ENCODE results near the gene TMEM131. TPM values are rescaled to one million over a fixed set of nuclear protein-coding genes. Genes with fewer than 3 reads are reported as not detected.
"Not testable (repeated sequence)": the region's sequence is repeated elsewhere in the genome, so short reads cannot be mapped to it uniquely, and the experiment has no call there.

The TMEM131 gene
- total and polyA plus RNA-seq, 2 donors = 11.4 to 15.6 TPM

- 60% methylated on average over 1 of the region's 1 CpG for WGBS
- H3K27me3 ChIP-seq (ENCODE audit: control insufficient read depth in 2 of 2, insufficient read depth in 1 of 2, low read length in 1 of 2) = no peaks in the 10 kb centered on the region
- no peak overlapping the region for H3K27ac ChIP-seq (ENCODE audit: low read depth in 1 of 2, low read length in 1 of 2)
- peaks cover 3% of the 10 kb centered on the region in 2 donors for H3K36me3 ChIP-seq (ENCODE audit: control insufficient read depth in 2 of 2, insufficient read depth in 2 of 2, low read length in 1 of 2)
- no peak overlapping the region for H3K4me3 ChIP-seq (ENCODE audit: low read length in 2 of 2)
- peak in 1 of 9 donors; percentile 10 for DNase-seq (ENCODE audit: low read depth in 6 of 9, low spot score in 9 of 9)
- H3K4me1 ChIP-seq (ENCODE audit: control insufficient read depth in 2 of 2, insufficient read depth in 2 of 2, low read length in 2 of 2) = no peaks in the 10 kb centered on the region
- H3K9me3 ChIP-seq (ENCODE audit: control insufficient read depth in 2 of 2, insufficient read depth in 1 of 2, low read length in 1 of 2) = no peaks in the 10 kb centered on the region
Measured at GRCh38 chr2:97834610-97835009, 161.1 kb downstream of the TMEM131 start.

- DNase-seq (ENCODE audit: low read depth in 6 of 9, low spot score in 9 of 9) = no peak
- H3K4me1 ChIP-seq (ENCODE audit: control insufficient read depth in 2 of 2, insufficient read depth in 2 of 2, low read length in 2 of 2) = no peaks in the 10 kb centered on the region
- H3K9me3 ChIP-seq (ENCODE audit: control insufficient read depth in 2 of 2, insufficient read depth in 1 of 2, low read length in 1 of 2) = no peaks in the 10 kb centered on the region
- peaks cover 3% of the 10 kb centered on the region in 2 donors for H3K36me3 ChIP-seq (ENCODE audit: control insufficient read depth in 2 of 2, insufficient read depth in 2 of 2, low read length in 1 of 2)
- no peak overlapping the region for H3K4me3 ChIP-seq (ENCODE audit: low read length in 2 of 2)
- no peak overlapping the region for H3K27ac ChIP-seq (ENCODE audit: low read depth in 1 of 2, low read length in 1 of 2)
- 93% methylated on average over 2 of the region's 2 CpGs for WGBS
- no peaks in the 10 kb centered on the region for H3K27me3 ChIP-seq (ENCODE audit: control insufficient read depth in 2 of 2, insufficient read depth in 1 of 2, low read length in 1 of 2)
Measured at GRCh38 chr2:97831121-97831520, 164.6 kb downstream of the TMEM131 start.

GRCh38 chr2:97829255-97829654 lies 166.5 kb downstream of the TMEM131 start:
- not testable (repeated sequence) for H3K27ac ChIP-seq (ENCODE audit: low read depth in 1 of 2, low read length in 1 of 2); H3K36me3 ChIP-seq (ENCODE audit: control insufficient read depth in 2 of 2, insufficient read depth in 2 of 2, low read length in 1 of 2); DNase-seq (ENCODE audit: low read depth in 6 of 9, low spot score in 9 of 9); H3K4me1 ChIP-seq (ENCODE audit: control insufficient read depth in 2 of 2, insufficient read depth in 2 of 2, low read length in 2 of 2); H3K4me3 ChIP-seq (ENCODE audit: low read length in 2 of 2); H3K9me3 ChIP-seq (ENCODE audit: control insufficient read depth in 2 of 2, insufficient read depth in 1 of 2, low read length in 1 of 2); H3K27me3 ChIP-seq (ENCODE audit: control insufficient read depth in 2 of 2, insufficient read depth in 1 of 2, low read length in 1 of 2)
- 97% methylated on average over 10 of the region's 10 CpGs for WGBS

GRCh38 chr2:97827013-97827412 lies 168.7 kb downstream of the TMEM131 start:
- not testable (repeated sequence) for H3K27me3 ChIP-seq (ENCODE audit: control insufficient read depth in 2 of 2, insufficient read depth in 1 of 2, low read length in 1 of 2); H3K9me3 ChIP-seq (ENCODE audit: control insufficient read depth in 2 of 2, insufficient read depth in 1 of 2, low read length in 1 of 2); H3K36me3 ChIP-seq (ENCODE audit: control insufficient read depth in 2 of 2, insufficient read depth in 2 of 2, low read length in 1 of 2); H3K4me1 ChIP-seq (ENCODE audit: control insufficient read depth in 2 of 2, insufficient read depth in 2 of 2, low read length in 2 of 2); H3K4me3 ChIP-seq (ENCODE audit: low read length in 2 of 2); DNase-seq (ENCODE audit: low read depth in 6 of 9, low spot score in 9 of 9); H3K27ac ChIP-seq (ENCODE audit: low read depth in 1 of 2, low read length in 1 of 2)
- 99% methylated on average over 19 of the region's 19 CpGs for WGBS

- not testable (repeated sequence) for H3K4me3 ChIP-seq (ENCODE audit: low read length in 2 of 2); H3K27ac ChIP-seq (ENCODE audit: low read depth in 1 of 2, low read length in 1 of 2); H3K9me3 ChIP-seq (ENCODE audit: control insufficient read depth in 2 of 2, insufficient read depth in 1 of 2, low read length in 1 of 2); H3K36me3 ChIP-seq (ENCODE audit: control insufficient read depth in 2 of 2, insufficient read depth in 2 of 2, low read length in 1 of 2); DNase-seq (ENCODE audit: low read depth in 6 of 9, low spot score in 9 of 9); H3K27me3 ChIP-seq (ENCODE audit: control insufficient read depth in 2 of 2, insufficient read depth in 1 of 2, low read length in 1 of 2); H3K4me1 ChIP-seq (ENCODE audit: control insufficient read depth in 2 of 2, insufficient read depth in 2 of 2, low read length in 2 of 2)
- WGBS = 62% methylated on average over 3 of the region's 3 CpGs
Measured at GRCh38 chr2:97826266-97826847, 169.4 kb downstream of the TMEM131 start.

GRCh38 chr2:97824011-97824410 lies 171.7 kb downstream of the TMEM131 start:
- not testable (repeated sequence) for H3K4me3 ChIP-seq (ENCODE audit: low read length in 2 of 2); H3K36me3 ChIP-seq (ENCODE audit: control insufficient read depth in 2 of 2, insufficient read depth in 2 of 2, low read length in 1 of 2); H3K27me3 ChIP-seq (ENCODE audit: control insufficient read depth in 2 of 2, insufficient read depth in 1 of 2, low read length in 1 of 2); DNase-seq (ENCODE audit: low read depth in 6 of 9, low spot score in 9 of 9); H3K4me1 ChIP-seq (ENCODE audit: control insufficient read depth in 2 of 2, insufficient read depth in 2 of 2, low read length in 2 of 2); H3K27ac ChIP-seq (ENCODE audit: low read depth in 1 of 2, low read length in 1 of 2); H3K9me3 ChIP-seq (ENCODE audit: control insufficient read depth in 2 of 2, insufficient read depth in 1 of 2, low read length in 1 of 2)
- over 99% methylated on average over 2 of the region's 2 CpGs for WGBS

- not testable (repeated sequence) for H3K4me3 ChIP-seq (ENCODE audit: low read length in 2 of 2); DNase-seq (ENCODE audit: low read depth in 6 of 9, low spot score in 9 of 9); H3K9me3 ChIP-seq (ENCODE audit: control insufficient read depth in 2 of 2, insufficient read depth in 1 of 2, low read length in 1 of 2); H3K4me1 ChIP-seq (ENCODE audit: control insufficient read depth in 2 of 2, insufficient read depth in 2 of 2, low read length in 2 of 2); H3K27ac ChIP-seq (ENCODE audit: low read depth in 1 of 2, low read length in 1 of 2); H3K27me3 ChIP-seq (ENCODE audit: control insufficient read depth in 2 of 2, insufficient read depth in 1 of 2, low read length in 1 of 2); H3K36me3 ChIP-seq (ENCODE audit: control insufficient read depth in 2 of 2, insufficient read depth in 2 of 2, low read length in 1 of 2)
- WGBS = over 99% methylated on average over 6 of the region's 6 CpGs
Measured at GRCh38 chr2:97821862-97822261, 173.9 kb downstream of the TMEM131 start.

GRCh38 chr2:97819754-97820153 lies 176.0 kb downstream of the TMEM131 start:
- H3K9me3 ChIP-seq (ENCODE audit: control insufficient read depth in 2 of 2, insufficient read depth in 1 of 2, low read length in 1 of 2) = no peaks in the 10 kb centered on the region
- no peaks in the 10 kb centered on the region for H3K27me3 ChIP-seq (ENCODE audit: control insufficient read depth in 2 of 2, insufficient read depth in 1 of 2, low read length in 1 of 2)
- H3K36me3 ChIP-seq (ENCODE audit: control insufficient read depth in 2 of 2, insufficient read depth in 2 of 2, low read length in 1 of 2) = peaks cover 4 to 7% of the 10 kb centered on the region in 2 donors
- no peak overlapping the region for H3K4me3 ChIP-seq (ENCODE audit: low read length in 2 of 2)
- DNase-seq (ENCODE audit: low read depth in 6 of 9, low spot score in 9 of 9) = no peak
- H3K27ac ChIP-seq (ENCODE audit: low read depth in 1 of 2, low read length in 1 of 2) = no peak overlapping the region
- no peaks in the 10 kb centered on the region for H3K4me1 ChIP-seq (ENCODE audit: control insufficient read depth in 2 of 2, insufficient read depth in 2 of 2, low read length in 2 of 2)
- 96% methylated on average over 6 of the region's 6 CpGs for WGBS

- no peaks in the 10 kb centered on the region for H3K27me3 ChIP-seq (ENCODE audit: control insufficient read depth in 2 of 2, insufficient read depth in 1 of 2, low read length in 1 of 2)
Measured at GRCh38 chr2:97816411-97816810, 179.3 kb downstream of the TMEM131 start.

GRCh38 chr2:97812931-97813330 lies 182.8 kb downstream of the TMEM131 start:
- DNase-seq (ENCODE audit: low read depth in 6 of 9, low spot score in 9 of 9) = no peak
- Histone ChIP-seq H3K4me1 (ENCODE audit: control insufficient read depth in 2 of 2, insufficient read depth in 2 of 2, low read length in 2 of 2) (no peaks in the 10 kb centered on the region), H3K27ac (ENCODE audit: low read depth in 1 of 2, low read length in 1 of 2) (no peak overlapping the region), H3K27me3 (ENCODE audit: control insufficient read depth in 2 of 2, insufficient read depth in 1 of 2, low read length in 1 of 2) (no peaks in the 10 kb centered on the region), H3K4me3 (ENCODE audit: low read length in 2 of 2) (no peak overlapping the region), H3K36me3 (ENCODE audit: control insufficient read depth in 2 of 2, insufficient read depth in 2 of 2, low read length in 1 of 2) (peaks cover 4 to 34% of the 10 kb centered on the region in 2 donors), H3K9me3 (ENCODE audit: control insufficient read depth in 2 of 2, insufficient read depth in 1 of 2, low read length in 1 of 2) (no peaks in the 10 kb centered on the region)
- WGBS = 97% methylated on average over 7 of the region's 7 CpGs

More at GRCh38 chr2:97816411-97816810, 179.3 kb downstream of the TMEM131 start:
- Histone ChIP-seq H3K36me3 (ENCODE audit: control insufficient read depth in 2 of 2, insufficient read depth in 2 of 2, low read length in 1 of 2) (peaks cover 9 to 11% of the 10 kb centered on the region in 2 donors), H3K4me3 (ENCODE audit: low read length in 2 of 2) (no peak overlapping the region), H3K27ac (ENCODE audit: low read depth in 1 of 2, low read length in 1 of 2) (no peak overlapping the region), H3K4me1 (ENCODE audit: control insufficient read depth in 2 of 2, insufficient read depth in 2 of 2, low read length in 2 of 2) (no peaks in the 10 kb centered on the region), H3K9me3 (ENCODE audit: control insufficient read depth in 2 of 2, insufficient read depth in 1 of 2, low read length in 1 of 2) (no peaks in the 10 kb centered on the region)
- 96% methylated on average over 2 of the region's 2 CpGs for WGBS
- no peak for DNase-seq (ENCODE audit: low read depth in 6 of 9, low spot score in 9 of 9)

All from thymus (tissue), 11 donors.